Activated naive CD4-positive, alpha-beta T cell treated with Interleukin-2 at 50 U/mL for 16 hours (primary cell): Measurements from ENCODE around the gene CREB3L1.
"Not testable (repeated sequence)": the region's sequence is repeated elsewhere in the genome, so short reads cannot be mapped to it uniquely, and the experiment has no call there.

ENCODE experiments used
- DNase-seq: peaks from one replicate; pipeline ENCODE4 v3.0.0-alpha.2; 2020

Gene CREB3L1

GRCh38 chr11:46298699-46299433, 21.4 kb downstream of the CREB3L1 start:
- DNase-seq, result no peak

DNA sequence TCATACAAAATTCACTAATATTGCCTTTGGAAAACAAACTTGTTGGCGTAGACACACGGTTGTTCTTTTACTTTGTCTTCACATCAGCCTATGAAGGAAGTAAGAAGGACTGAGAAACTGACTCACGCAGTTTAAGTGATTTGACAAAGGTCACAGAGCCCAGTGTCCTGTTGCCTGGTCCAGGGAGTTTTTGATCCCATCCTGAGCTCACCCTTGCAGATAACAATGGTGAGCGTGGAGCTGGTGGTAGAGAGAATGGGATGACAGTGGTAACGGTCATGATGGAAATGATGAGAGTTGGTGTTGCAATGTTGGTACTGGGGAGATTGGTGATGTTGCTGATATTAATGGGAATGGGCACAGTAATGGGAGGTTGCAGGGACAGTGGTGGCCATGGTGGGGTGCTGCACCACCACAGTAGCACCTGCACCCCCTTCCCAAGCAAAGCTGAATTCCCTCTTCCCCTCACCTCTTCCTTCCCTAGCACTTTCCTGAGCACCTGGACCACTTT, 22.0 kb downstream of the CREB3L1 start:
- DNase-seq, result no peak

GRCh38 chr11:46300270-46300669, 22.8 kb downstream of the CREB3L1 start:
- no peak for DNase-seq

GRCh38 chr11:46302866-46303265, 25.4 kb downstream of the CREB3L1 start:
- DNase-seq, result no peak

GRCh38 chr11:46304036-46304435, 26.6 kb downstream of the CREB3L1 start:
- DNase-seq, result not testable (repeated sequence)

GRCh38 chr11:46304605-46305179, 27.2 kb downstream of the CREB3L1 start:
- DNase-seq, result no peak

DNA sequence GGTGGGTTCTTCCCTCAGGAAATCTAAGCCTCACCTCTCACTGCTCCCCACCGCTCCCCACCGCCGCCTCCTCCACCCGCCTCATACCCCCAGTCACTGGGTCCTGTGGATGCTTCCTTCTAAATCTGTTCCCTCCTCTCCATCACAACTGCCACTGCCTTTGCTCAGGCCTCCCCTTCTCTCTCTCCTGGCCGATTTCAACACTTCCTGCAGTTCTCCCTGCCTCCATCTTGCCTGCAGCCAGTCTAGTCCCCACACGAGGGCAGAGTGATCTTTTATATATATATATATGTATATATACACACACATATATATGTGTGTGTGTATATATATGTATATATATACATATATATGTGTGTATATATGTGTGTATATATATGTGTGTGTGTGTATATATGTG, 27.8 kb downstream of the CREB3L1 start:
- DNase-seq, result no peak

DNA sequence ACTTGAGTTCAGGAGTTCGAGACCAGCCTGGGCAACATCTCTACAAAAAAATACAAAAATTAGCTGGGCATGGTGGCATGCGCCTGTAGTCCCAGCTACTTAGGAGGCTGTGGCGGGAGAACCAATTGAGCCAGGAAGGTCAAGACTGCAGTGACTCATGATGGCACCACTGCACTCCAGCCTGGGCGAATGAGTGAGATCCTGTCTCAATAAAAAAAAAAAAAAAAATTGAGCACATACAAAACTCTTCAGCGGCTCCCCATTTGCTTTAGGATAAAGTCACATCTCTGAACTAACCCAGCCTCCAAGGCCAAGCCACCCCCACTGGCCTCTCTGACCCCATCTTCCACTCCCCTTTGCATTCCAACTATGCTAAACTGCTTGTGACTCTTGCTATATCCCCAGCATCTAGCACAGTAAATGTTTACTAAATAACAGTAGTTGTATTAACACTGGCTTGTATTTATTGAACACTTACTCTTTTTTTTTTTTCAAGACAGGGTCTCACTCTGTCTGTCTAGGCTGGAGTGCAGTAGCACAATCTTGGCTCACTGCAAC, 28.9 kb downstream of the CREB3L1 start:
- DNase-seq, result no peak

DNA sequence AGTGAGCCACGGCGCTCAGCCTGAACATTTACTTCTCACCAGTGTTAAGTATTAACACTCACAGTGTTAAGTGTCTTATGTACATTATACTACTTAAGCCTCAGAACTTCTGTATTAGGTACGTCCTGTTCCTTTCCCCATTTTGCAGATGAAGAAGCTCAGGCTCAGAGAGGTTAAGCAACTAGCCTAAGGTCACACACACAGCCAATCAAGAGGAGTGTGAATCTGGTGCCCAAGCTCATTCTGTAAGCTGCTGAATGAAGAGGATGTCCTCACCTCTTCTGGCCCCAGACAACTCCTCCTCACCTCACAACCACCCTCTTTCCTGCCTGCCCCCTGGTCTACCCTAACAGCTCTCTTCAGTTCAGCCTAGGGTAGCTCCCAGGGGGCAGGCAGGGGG, 29.9 kb downstream of the CREB3L1 start:
- no peak for DNase-seq

GRCh38 chr11:46307785-46308341, 30.4 kb downstream of the CREB3L1 start:
- no peak for DNase-seq

GRCh38 chr11:46308631-46309419, 31.4 kb downstream of the CREB3L1 start:
- DNase-seq, result peak; percentile 75

GRCh38 chr11:46309814-46310259, 32.4 kb downstream of the CREB3L1 start:
- no peak for DNase-seq

GRCh38 chr11:46315033-46315738, 37.7 kb downstream of the CREB3L1 start:
- DNase-seq, result peak; percentile 80

DNA sequence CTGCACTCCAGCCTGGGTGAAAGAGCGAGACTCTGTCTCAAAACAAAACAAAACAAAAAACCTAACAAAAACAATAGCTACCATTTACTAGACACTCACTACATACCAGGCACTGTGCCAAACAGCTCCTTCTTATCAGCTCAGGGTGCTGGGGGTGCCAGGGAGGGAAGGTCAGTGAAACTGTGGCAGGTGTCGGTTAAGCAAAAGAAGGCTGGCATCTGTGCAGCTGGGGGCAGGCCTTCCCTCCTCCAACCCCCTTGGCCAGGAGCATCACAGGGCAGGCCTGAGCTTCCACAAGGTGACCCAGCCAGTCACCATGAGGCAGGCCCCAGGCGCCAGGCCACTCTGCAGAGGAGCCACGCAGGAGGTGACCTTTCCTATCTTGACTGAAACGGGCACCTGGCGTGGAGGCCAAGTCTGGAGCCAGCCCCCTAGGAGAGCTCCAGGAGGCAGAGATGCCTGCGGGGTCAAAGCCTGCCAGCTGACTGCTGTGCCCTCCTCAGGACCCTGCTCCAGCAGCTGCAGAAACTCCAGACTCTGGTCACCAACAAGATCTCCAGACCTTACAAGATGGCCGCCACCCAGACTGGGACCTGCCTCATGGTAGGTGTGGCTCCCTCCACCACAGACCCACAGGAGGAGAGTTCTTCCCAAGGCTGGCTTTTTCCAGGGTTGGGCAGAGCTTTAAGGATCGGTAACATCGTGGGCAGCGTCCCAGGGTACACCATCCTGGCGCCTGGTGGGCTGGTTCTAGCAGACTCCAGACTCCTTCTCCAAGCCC, 38.5 kb downstream of the CREB3L1 start:
- no peak for DNase-seq

DNA sequence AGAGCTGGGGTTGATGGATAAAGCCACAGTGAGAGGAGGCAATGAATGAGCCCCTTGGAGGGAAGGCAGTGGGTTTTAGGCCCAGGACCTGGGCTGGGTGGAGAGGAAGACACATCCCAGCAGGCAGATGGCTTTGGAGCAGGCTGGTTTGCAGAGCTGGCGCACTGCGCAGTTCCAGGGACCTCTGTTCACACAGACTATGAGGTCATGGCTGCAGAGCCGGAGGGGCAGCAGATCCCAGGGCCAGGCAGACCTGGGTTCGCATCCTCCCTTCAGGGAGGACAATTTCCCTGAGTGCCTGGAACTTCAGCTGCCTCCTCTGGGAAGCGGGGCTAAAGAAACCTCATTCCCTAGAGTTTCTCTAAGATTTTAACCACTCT, 41.6 kb downstream of the CREB3L1 start:
- no peak for DNase-seq

- no peak for DNase-seq
Measured at GRCh38 chr11:46321757-46322156, 44.3 kb downstream of the CREB3L1 start.

DNA sequence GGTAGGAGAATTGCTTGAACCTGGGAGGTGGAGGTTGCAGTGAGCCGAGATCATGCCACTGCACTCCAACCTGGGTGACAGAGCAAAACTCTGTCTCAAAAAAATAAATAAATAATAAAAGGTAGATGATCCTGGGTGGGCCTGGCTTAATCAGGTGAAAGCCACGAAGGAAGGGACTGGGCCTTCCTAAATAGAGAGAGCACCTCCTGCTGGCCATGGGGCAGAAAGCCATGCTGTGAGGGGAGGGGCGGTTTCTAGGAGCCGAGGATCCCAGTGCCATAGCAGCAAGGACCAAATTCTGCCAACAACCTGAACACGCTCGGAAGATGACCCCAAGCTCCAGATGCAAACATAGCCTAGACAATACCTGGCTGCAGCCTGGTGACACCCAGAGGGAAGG, 45.3 kb downstream of the CREB3L1 start:
- no peak for DNase-seq

GRCh38 chr11:46326813-46327416, 49.5 kb downstream of the CREB3L1 start:
- DNase-seq, result no peak

- DNase-seq, result no peak
Measured at GRCh38 chr11:46327829-46328228, 50.4 kb downstream of the CREB3L1 start.

DNA sequence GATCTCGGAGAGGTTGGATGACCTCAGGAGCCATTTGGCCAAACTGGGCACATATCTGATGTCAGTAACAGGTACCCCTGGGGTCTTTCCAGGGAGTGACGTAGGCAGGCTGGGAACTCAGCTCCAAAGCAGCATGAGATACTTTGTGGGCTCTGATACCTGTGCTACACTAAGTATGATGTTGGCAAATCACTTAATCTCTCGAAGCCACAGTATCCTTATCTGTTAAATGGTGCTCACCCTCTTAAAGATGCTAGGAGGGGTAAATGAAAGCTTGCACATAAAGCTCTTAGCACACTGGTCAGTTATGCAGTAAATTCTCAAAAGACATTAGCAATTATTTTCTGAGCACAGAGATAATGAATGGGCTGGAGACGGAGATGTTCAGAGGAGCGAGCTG, 52.7 kb downstream of the CREB3L1 start:
- DNase-seq, result no peak
